NT2/D1 (cell line): Measurements from ENCODE around the gene OR2S2.

Source experiments
- SUZ12 ChIP-seq: IDR thresholded peaks from 2 replicates; pipeline ENCODE4 v1.6.1; 2011; ENCODE audit not compliant: insufficient read length, insufficient read depth; ENCODE audit errors: extremely low read depth
- ZNF274 ChIP-seq: IDR thresholded peaks from 2 replicates; pipeline ENCODE4 v1.6.1; 2011; ENCODE audit warnings: mild to moderate bottlenecking, low read depth, low read length

DNA sequence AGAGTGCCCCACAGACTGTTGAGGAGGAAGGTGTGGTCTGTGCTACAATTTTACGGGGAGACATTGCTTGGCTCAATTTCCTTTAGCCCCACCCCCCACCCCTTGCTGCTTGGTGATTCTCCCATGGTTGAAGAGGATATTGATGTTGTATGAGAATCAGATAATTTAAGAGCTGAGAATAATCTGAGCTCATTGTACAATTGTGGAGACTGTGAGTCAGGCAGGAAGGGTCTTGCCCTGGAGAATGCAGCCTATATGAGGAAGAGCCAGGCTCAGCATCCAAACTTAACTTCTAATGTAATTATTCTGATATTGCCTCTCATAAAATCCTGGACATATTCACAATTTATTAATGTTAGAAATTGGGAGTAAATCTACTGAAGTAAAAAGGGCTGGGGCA lies 26.1 kb upstream of the OR2S2 start:
- no peak for TF ChIP-seq ZNF274
- TF ChIP-seq SUZ12, result no peak
